ENCODE measurements around the gene MED17.

MED17 gene

DNA sequence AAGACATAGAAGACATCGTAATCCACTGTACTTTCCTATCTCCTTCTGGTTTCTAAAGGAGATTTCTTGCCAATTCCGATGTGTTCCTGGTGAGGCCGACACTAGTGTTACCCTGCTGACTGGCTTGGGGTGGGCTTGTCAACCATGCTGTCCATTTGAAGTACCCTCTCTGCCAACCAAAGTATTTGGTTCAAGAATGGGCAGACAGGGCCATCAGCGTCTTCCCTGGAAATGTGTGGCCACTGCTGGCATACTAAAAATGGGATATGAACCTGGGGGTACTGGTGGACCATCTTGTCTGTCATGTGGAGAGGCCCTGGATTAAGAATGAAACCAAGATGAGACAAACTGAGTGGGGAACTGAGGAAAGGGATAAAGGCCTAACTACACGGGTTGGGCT is 68.2 kb downstream of the MED17 start:
- DNase-seq, result no peak

- DNase-seq, result no peak
Observed at GRCh38 chr11:93857413-93858120, 73.5 kb downstream of the MED17 start.

DNA sequence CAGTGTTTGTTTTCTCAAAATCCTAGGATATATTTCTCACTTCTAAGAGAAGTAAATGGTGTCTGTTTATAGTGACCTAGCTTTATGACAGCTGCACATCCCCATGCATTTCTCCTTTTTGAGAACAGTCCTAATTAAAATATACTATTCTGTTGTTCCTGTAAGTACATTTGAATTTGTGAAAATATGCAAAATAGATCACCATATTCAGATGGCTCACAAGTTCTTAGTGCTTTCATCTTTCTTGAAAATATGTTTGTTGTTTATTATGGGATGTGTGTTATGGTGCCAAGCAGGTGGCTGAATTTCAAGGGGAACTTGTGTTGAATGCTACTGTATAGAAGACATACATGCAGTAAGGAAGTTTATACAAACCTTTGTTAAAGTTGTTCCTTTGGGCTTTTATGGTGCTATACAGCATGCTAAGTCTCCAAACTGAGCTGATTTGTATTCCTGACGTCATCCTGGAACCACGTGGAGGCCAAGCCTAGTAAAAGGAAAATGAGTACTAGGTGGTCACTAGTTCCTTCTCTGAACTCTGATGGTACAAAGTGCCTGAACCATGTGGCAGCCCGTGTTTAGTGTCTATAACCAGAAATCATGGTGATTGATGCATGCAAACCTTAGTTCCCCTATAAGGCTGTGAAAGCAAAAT is 74.2 kb downstream of the MED17 start:
- no peak for DNase-seq

- DNase-seq, result no peak
Observed at GRCh38 chr11:93861808-93862207, 77.7 kb downstream of the MED17 start.
